ENCODE measurements around the gene MBP. TPM values are rescaled to one million over a fixed set of nuclear protein-coding genes. Genes with fewer than 3 reads are reported as not detected.

Gene MBP
- total and polyA plus RNA-seq, 2 of the 4 experiments (the other 2 are of a cell fraction): 0.72 to 0.90 TPM

GRCh38 chr18:77056344-77057005, 76.1 kb downstream of the MBP start (continued):
- no peak for TF ChIP-seq BHLHE40 (IDR thresholded peaks at IDR 0.05; ENCODE audit: low read depth, low read length)

- in situ Hi-C loops (cut with MboI; ENCODE audit: low sequenced_read_pairs): no loop called here
Observed at GRCh38 chr18:77055429-77056300, 76.9 kb downstream of the MBP start.

More at GRCh38 chr18:77055429-77056300, 76.9 kb downstream of the MBP start:
- peak overlapping the region; percentile 59 for H3K9ac ChIP-seq (ENCODE audit: low read depth, low read length)
- intact Hi-C loops (cut with micrococcal nuclease) (loop anchor here (1.0 kb wide), 4 partner anchors 55 to 252 kb away; no protein-coding TSS in a partner anchor), dilution Hi-C loops (cut with HindIII; ENCODE audit: low sequenced_read_pairs, unreplicated experiment) (no loop called here)
- DNase-seq (peak; percentile 58), ATAC-seq (ENCODE audit: low read depth) (no peak)
- H2BK20ac ChIP-seq (ENCODE audit: low read depth, low read length): peak overlapping the region; percentile 84
- BruUV-seq (replicated peaks): no TSS peak
- peak overlapping the region; percentile 3 to 91 for H4K8ac ChIP-seq (ENCODE audit: low read depth in 2 of 2, low read length in 2 of 2)
- H2BK15ac ChIP-seq (ENCODE audit: low read depth, low read length): peak overlapping the region; percentile 78; the same call in 2 of the 3 replicates
- H3K9me3 ChIP-seq (ENCODE audit: control insufficient read depth, insufficient read depth, low read length): no peaks in the 10 kb centered on the region
- peak overlapping the region; percentile 3; the same call in 1 of the 2 replicates for H3K4me2 ChIP-seq (ENCODE audit: low read depth, low read length)
- H3K18ac ChIP-seq (ENCODE audit: low read depth, low read length): peak overlapping the region; percentile 81
- peak overlapping the region; percentile 77 for H4K5ac ChIP-seq (ENCODE audit: low read depth, low read length)
- peak overlapping the region; percentile 84 for H3K14ac ChIP-seq (replicated peaks; ENCODE audit: low read depth, low read length)
- peaks cover 19% of the 10 kb centered on the region for H3K9me1 ChIP-seq (ENCODE audit: insufficient read depth, low read length)
- no peaks in the 10 kb centered on the region for H4K20me1 ChIP-seq (ENCODE audit: insufficient read depth, low read length)
- H3K79me1 ChIP-seq (ENCODE audit: low read depth in 1 of 2, low read length in 2 of 2): no peaks in the 10 kb centered on the region; a peak in 1 of 4 replicates
- no peak overlapping the region for H3K4me3 ChIP-seq (ENCODE audit: insufficient read depth, low read depth, low read length)
- H3K23ac ChIP-seq (ENCODE audit: low read depth, low read length): peak overlapping the region; percentile 88; the same call in 1 of the 2 replicates
- peak overlapping the region; percentile 81 for H3K27ac ChIP-seq (ENCODE audit: insufficient read depth, low read length)
- 90% methylated on average over 9 of the region's 15 CpGs; no CpG with 5 or more reads in 1 of the 2 experiments for WGBS, 2 experiments (ENCODE audit: extremely low coverage in 2 of 2, insufficient read length in 1 of 2)
- no peaks in the 10 kb centered on the region for H3K27me3 ChIP-seq (ENCODE audit: control insufficient read depth, insufficient read depth, low read length)
- H2AFZ ChIP-seq (replicated peaks; ENCODE audit: low read length, poor library complexity): peak overlapping the region; percentile 83
- ChIA-PET CTCF (interaction anchor here (0.5 to 1.1 kb wide), 9 partner anchors 9 to 208 kb away, joined by 3 to 6 read pairs (median 4); no protein-coding TSS in a partner anchor), POLR2A (ENCODE audit: unreplicated experiment) (no interaction called here)
- peaks cover 20% of the 10 kb centered on the region for H3K4me1 ChIP-seq (ENCODE audit: control insufficient read depth, insufficient read depth, low read length)
- H3K36me3 ChIP-seq (ENCODE audit: control insufficient read depth, insufficient read depth, low read length): no peaks in the 10 kb centered on the region
- H2BK5ac ChIP-seq (ENCODE audit: low read depth, low read length, poor library complexity, severe bottlenecking): peak overlapping the region; percentile 69
- peak overlapping the region; percentile 96 for H2AK5ac ChIP-seq (ENCODE audit: low read depth, low read length)
- peak overlapping the region; percentile 90 for H4K91ac ChIP-seq (ENCODE audit: insufficient read depth, low read depth, low read length)
- H3K56ac ChIP-seq (ENCODE audit: extremely low read depth, insufficient read depth, low read length): peak overlapping the region; percentile 46; the same call in 1 of the 2 replicates
- peak overlapping the region; percentile 84 for H3K4ac ChIP-seq (ENCODE audit: low read depth, low read length)
- peak overlapping the region; percentile 10 for H2AK9ac ChIP-seq (replicated peaks; ENCODE audit: low read depth, low read length, poor library complexity)
- H2BK120ac ChIP-seq (ENCODE audit: low read depth, low read length): peak overlapping the region; percentile 92
- no peak for TF ChIP-seq MAZ (IDR thresholded peaks at IDR 0.05; ENCODE audit: borderline replicate concordance, low read depth, low read length)
- TF ChIP-seq CHD1 (IDR thresholded peaks at IDR 0.05; ENCODE audit: low read depth, low read length): no peak
- no peak for TF ChIP-seq RCOR1 (IDR thresholded peaks at IDR 0.05; ENCODE audit: insufficient replicate concordance, low read length)
- TF ChIP-seq SMC3 (IDR thresholded peaks at IDR 0.05; ENCODE audit: low read depth, low read length): no peak
- no peak for TF ChIP-seq POLR2A (IDR thresholded peaks at IDR 0.05; ENCODE audit: low read depth, low read length)
- TF ChIP-seq ELK1 (IDR thresholded peaks at IDR 0.05; ENCODE audit: borderline replicate concordance, low read depth, low read length): no peak
- TF ChIP-seq MAFK (IDR thresholded peaks at IDR 0.05; ENCODE audit: low read depth, low read length): no peak
- no peak for TF ChIP-seq CEBPB (IDR thresholded peaks at IDR 0.05; ENCODE audit: low read depth, low read length)
- TF ChIP-seq FOS (IDR thresholded peaks at IDR 0.05; ENCODE audit: low read depth, low read length): no peak
- TF ChIP-seq, protein P1, sequence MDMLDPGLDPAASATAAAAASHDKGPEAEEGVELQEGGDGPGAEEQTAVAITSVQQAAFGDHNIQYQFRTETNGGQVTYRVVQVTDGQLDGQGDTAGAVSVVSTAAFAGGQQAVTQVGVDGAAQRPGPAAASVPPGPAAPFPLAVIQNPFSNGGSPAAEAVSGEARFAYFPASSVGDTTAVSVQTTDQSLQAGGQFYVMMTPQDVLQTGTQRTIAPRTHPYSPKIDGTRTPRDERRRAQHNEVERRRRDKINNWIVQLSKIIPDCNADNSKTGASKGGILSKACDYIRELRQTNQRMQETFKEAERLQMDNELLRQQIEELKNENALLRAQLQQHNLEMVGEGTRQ (IDR thresholded peaks at IDR 0.05; ENCODE audit: low read depth, low read length): no peak

Data from IMR-90 (cell line).